GM12878 (cell line): ENCODE data around the gene SMIM32.

Experiments
- EP300 ChIP-seq, 2 experiments: fragments of 150-350 bp in 1 of 2; IDR thresholded peaks; 2 replicates each; pipeline ENCODE4 v1.6.1; 2011 to 2012; ENCODE audit warnings: low read depth in 2 of 2, low read length in 2 of 2, borderline replicate concordance in 1 of 2, improper control_type of control experiment in 1 of 2, inconsistent platforms in 1 of 2; ENCODE audit not compliant: control insufficient read depth in 1 of 2
- NFIC ChIP-seq: IDR thresholded peaks from 2 replicates; pipeline ENCODE4 v1.6.1; 2012; ENCODE audit warnings: low read depth, mild to moderate bottlenecking, inconsistent platforms, low read length, moderate library complexity
- POLR2A ChIP-seq: IDR thresholded peaks from 2 replicates; pipeline ENCODE4 v1.6.1; 2011; ENCODE audit warnings: low read depth, mild to moderate bottlenecking, low read length
- RAD21 ChIP-seq: IDR thresholded peaks from 2 replicates; pipeline ENCODE4 v1.6.1; 2011; ENCODE audit warnings: mild to moderate bottlenecking, low read depth, low read length, moderate library complexity; ENCODE audit not compliant: insufficient read depth
- TF ChIP-seq, protein P1 (sequence below), 3 experiments: IDR thresholded peaks in 2 of 3; conservative IDR thresholded peaks in 1 of 3; 2 replicates each; pipeline ENCODE4 v1.5.1; 2011; ENCODE audit warnings: low read depth in 3 of 3, low read length in 3 of 3, mild to moderate bottlenecking in 3 of 3, control low read depth in 2 of 3, moderate library complexity in 2 of 3, inconsistent platforms in 1 of 3, mixed read lengths in 1 of 3; ENCODE audit not compliant: control insufficient read depth in 2 of 3, insufficient read depth in 1 of 3; ENCODE audit errors: extremely low read depth in 1 of 3
- TF ChIP-seq, protein P2 (sequence below): IDR thresholded peaks from 2 replicates; pipeline ENCODE4 v1.6.1; 2012; ENCODE audit warnings: low read depth, low read length, improper control_type of control experiment

DNA sequence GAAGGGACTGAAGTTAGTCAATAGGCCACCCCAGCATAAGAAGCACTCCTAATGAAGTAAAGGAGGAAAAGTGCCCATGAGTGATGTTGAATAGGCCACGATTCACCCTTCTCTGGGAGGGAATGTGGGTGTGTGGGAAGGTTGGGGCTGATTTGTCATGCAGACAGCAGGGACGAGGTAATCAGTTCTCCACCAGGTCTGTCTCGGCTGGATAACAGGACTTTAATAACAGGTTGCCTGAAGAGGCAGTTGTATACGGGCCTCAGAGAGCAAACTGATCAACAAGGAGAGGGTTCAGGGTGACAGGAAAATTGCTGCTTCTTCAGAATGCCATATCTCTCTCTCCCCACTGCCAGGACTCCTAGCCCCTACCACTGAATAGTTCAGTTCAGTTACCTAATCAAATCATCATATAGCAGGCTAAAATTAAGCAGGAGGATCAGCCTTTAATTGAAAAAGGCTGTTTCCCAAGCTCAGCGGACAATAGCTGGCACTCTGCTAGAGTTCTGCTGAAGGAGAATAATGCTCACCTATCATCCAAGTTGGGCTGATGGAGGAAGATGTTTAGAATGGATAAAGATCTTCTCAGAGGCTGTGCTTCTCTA lies 43.6 kb upstream of the SMIM32 start:
- no peak for TF ChIP-seq POLR2A
- TF ChIP-seq, protein P1, sequence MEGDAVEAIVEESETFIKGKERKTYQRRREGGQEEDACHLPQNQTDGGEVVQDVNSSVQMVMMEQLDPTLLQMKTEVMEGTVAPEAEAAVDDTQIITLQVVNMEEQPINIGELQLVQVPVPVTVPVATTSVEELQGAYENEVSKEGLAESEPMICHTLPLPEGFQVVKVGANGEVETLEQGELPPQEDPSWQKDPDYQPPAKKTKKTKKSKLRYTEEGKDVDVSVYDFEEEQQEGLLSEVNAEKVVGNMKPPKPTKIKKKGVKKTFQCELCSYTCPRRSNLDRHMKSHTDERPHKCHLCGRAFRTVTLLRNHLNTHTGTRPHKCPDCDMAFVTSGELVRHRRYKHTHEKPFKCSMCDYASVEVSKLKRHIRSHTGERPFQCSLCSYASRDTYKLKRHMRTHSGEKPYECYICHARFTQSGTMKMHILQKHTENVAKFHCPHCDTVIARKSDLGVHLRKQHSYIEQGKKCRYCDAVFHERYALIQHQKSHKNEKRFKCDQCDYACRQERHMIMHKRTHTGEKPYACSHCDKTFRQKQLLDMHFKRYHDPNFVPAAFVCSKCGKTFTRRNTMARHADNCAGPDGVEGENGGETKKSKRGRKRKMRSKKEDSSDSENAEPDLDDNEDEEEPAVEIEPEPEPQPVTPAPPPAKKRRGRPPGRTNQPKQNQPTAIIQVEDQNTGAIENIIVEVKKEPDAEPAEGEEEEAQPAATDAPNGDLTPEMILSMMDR (IDR thresholded peaks at IDR 0.05 in 2 of 3, conservative IDR thresholded peaks at IDR 0.05 in 1 of 3; ENCODE audit: control insufficient read depth in 2 of 3, extremely low read depth in 1 of 3, insufficient read depth in 1 of 3, low read depth in 3 of 3, low read length in 3 of 3): no peak
- TF ChIP-seq RAD21: no peak
- TF ChIP-seq NFIC: no peak
- no peak for TF ChIP-seq EP300 (IDR thresholded peaks at IDR 0.05; ENCODE audit: borderline replicate concordance in 1 of 2, control insufficient read depth in 1 of 2, low read depth in 2 of 2, low read length in 2 of 2)
- TF ChIP-seq, protein P2, sequence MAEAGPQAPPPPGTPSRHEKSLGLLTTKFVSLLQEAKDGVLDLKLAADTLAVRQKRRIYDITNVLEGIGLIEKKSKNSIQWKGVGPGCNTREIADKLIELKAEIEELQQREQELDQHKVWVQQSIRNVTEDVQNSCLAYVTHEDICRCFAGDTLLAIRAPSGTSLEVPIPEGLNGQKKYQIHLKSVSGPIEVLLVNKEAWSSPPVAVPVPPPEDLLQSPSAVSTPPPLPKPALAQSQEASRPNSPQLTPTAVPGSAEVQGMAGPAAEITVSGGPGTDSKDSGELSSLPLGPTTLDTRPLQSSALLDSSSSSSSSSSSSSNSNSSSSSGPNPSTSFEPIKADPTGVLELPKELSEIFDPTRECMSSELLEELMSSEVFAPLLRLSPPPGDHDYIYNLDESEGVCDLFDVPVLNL: no peak
